Activated T-cell treated with anti-CD3 and anti-CD28 coated beads, Interleukin-2, amount 50 U/mL, for 72 hours (primary cell): ENCODE data around the gene CELF5. TPM values are rescaled to one million over a fixed set of nuclear protein-coding genes. Genes with fewer than 3 reads are reported as not detected.
"Not testable (repeated sequence)": the region's sequence is repeated elsewhere in the genome, so short reads cannot be mapped to it uniquely, and the experiment has no call there.

Experiments
- ATAC-seq, 2 donors: fragments of 150-1000 bp; cut with Tn5 transposase; replicated peaks in 1 of 2; 2 replicates each; pipeline ENCODE4 v1.10.0; 2021; ENCODE audit warnings: moderate library complexity in 2 of 2, mild to moderate bottlenecking in 1 of 2
- DNase-seq, 2 donors: peaks; one replicate each; pipeline ENCODE4 v3.0.0; 2021 to 2022; ENCODE audit warnings: mixed read lengths in 1 of 2
- H3K27ac Mint-ChIP-seq: one replicate; pipeline ENCODE4 v1.8.0; 2022; ENCODE audit warnings: mild to moderate bottlenecking, moderate library complexity, mixed read lengths
- H3K27me3 Mint-ChIP-seq: one replicate; pipeline ENCODE4 v1.8.0; 2022; ENCODE audit warnings: low read depth, mixed read lengths
- H3K36me3 Mint-ChIP-seq, 2 donors: one replicate each; pipeline ENCODE4 v1.8.0; 2022; ENCODE audit warnings: mixed read lengths in 2 of 2, mild to moderate bottlenecking in 1 of 2; ENCODE audit not compliant: insufficient read depth in 2 of 2
- H3K4me1 Mint-ChIP-seq: one replicate; pipeline ENCODE4 v1.8.0; 2022; ENCODE audit warnings: low read depth, mixed read lengths
- H3K4me3 Mint-ChIP-seq, 2 donors: one replicate each; pipeline ENCODE4 v1.8.0; 2022; ENCODE audit warnings: mild to moderate bottlenecking in 2 of 2, mixed read lengths in 2 of 2, moderate library complexity in 2 of 2
- H3K9me3 Mint-ChIP-seq, 2 donors: one replicate each; pipeline ENCODE4 v1.8.0; 2022; ENCODE audit warnings: mixed read lengths in 2 of 2
- total RNA-seq, 2 donors: library from RNA; stranded (reverse); gene quantifications; one replicate each; pipeline ENCODE4 v1.2.3, GENCODE V29; 2022

Gene CELF5
- total RNA-seq, 2 donors from 2014 or later: 0.17 to 0.42 TPM

GRCh38 chr19:3229888-3230496 lies 5.5 kb downstream of the CELF5 start:
- peaks cover 36% of the 10 kb centered on the region for H3K27me3 Mint-ChIP-seq
- no peaks in the 10 kb centered on the region for H3K36me3 Mint-ChIP-seq
- ATAC-seq: no peak
- peaks cover 0 to 3% of the 10 kb centered on the region in 2 donors for H3K9me3 Mint-ChIP-seq
- H3K4me3 Mint-ChIP-seq: no peak overlapping the region
- DNase-seq: no peak
- no peaks in the 10 kb centered on the region for H3K4me1 Mint-ChIP-seq
- H3K27ac Mint-ChIP-seq: no peak overlapping the region

GRCh38 chr19:3231288-3231687 lies 6.8 kb downstream of the CELF5 start:
- Mint-ChIP-seq H3K4me3 (no peak overlapping the region), H3K4me1 (no peaks in the 10 kb centered on the region), H3K36me3 (no peaks in the 10 kb centered on the region), H3K27me3 (peaks cover 34% of the 10 kb centered on the region), H3K9me3 (peaks cover 0 to 3% of the 10 kb centered on the region in 2 donors), H3K27ac (no peak overlapping the region)
- ATAC-seq: no peak
- no peak for DNase-seq

DNA sequence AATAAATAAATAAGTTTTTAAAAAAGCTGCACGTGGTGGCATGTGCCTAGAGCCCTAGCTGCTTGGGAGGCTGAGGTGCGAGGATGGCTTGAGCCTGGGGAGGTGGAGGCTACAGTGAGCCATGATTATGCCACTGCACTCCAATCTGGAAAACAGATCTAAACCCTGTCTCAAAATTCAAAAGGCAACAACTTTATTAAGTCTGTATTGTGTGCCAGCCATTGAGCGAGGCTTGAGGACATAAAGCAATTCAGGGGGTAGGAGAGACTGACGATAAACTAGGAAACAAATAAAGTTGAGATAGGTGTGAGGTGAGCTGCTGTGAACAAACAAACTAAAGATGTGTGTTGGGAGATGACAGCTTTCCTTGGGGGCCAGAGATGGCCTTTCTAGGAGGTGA lies 8.7 kb downstream of the CELF5 start:
- H3K9me3 Mint-ChIP-seq: peaks cover 0 to 3% of the 10 kb centered on the region in 2 donors
- H3K36me3 Mint-ChIP-seq: no peaks in the 10 kb centered on the region
- H3K27me3 Mint-ChIP-seq: peaks cover 15% of the 10 kb centered on the region
- no peaks in the 10 kb centered on the region for H3K4me1 Mint-ChIP-seq
- H3K27ac Mint-ChIP-seq: no peak overlapping the region
- ATAC-seq (no peak), DNase-seq (no peak)
- H3K4me3 Mint-ChIP-seq: no peak overlapping the region

DNA sequence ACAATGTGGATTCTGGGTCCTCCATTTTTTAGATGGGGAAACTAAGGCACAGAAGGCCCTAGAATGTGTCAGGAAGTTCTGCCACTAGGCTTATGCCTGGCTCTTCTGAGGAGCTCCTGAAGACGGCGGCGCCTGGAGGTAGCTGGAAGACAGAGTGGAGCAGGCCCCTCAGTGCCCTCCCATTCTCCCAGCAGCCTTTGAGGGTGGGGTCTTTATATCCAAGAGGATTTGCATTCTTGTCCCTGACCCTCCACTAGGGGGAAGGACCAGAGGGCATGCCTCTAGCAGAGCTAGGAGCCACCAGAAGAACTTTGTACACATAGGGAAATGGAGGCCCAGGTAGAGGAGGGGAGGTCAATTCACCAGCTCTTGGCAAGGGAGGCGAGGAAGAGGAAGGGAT lies 9.4 kb downstream of the CELF5 start:
- no peak overlapping the region for H3K4me3 Mint-ChIP-seq
- DNase-seq: no peak
- no peaks in the 10 kb centered on the region for H3K4me1 Mint-ChIP-seq
- no peak overlapping the region for H3K27ac Mint-ChIP-seq
- H3K27me3 Mint-ChIP-seq: peaks cover 13% of the 10 kb centered on the region
- H3K36me3 Mint-ChIP-seq: no peaks in the 10 kb centered on the region
- H3K9me3 Mint-ChIP-seq: peaks cover 0 to 3% of the 10 kb centered on the region in 2 donors
- no peak for ATAC-seq

- H3K27ac Mint-ChIP-seq: no peak overlapping the region
- DNase-seq (peak; percentile 25 to 41), ATAC-seq (no peak)
- H3K4me1 Mint-ChIP-seq: no peaks in the 10 kb centered on the region
- peaks cover 0 to 3% of the 10 kb centered on the region in 2 donors for H3K9me3 Mint-ChIP-seq
- no peaks in the 10 kb centered on the region for H3K36me3 Mint-ChIP-seq
- no peak overlapping the region for H3K4me3 Mint-ChIP-seq
- peaks cover 13% of the 10 kb centered on the region for H3K27me3 Mint-ChIP-seq
Measured at GRCh38 chr19:3234800-3235199, 10.3 kb downstream of the CELF5 start.

GRCh38 chr19:3235604-3236003 lies 11.1 kb downstream of the CELF5 start:
- not testable (repeated sequence) for H3K4me1 Mint-ChIP-seq, H3K4me3 Mint-ChIP-seq, H3K27ac Mint-ChIP-seq, DNase-seq, H3K9me3 Mint-ChIP-seq, H3K36me3 Mint-ChIP-seq, ATAC-seq
- peaks cover 13% of the 10 kb centered on the region for H3K27me3 Mint-ChIP-seq

- Mint-ChIP-seq H3K9me3 (peaks cover 0 to 3% of the 10 kb centered on the region in 2 donors), H3K4me3 (no peak overlapping the region), H3K36me3 (no peaks in the 10 kb centered on the region), H3K27ac (no peak overlapping the region), H3K27me3 (peaks cover 13% of the 10 kb centered on the region), H3K4me1 (no peaks in the 10 kb centered on the region)
- DNase-seq: no peak
- ATAC-seq: no peak
Measured at GRCh38 chr19:3236272-3236671, 11.8 kb downstream of the CELF5 start.

- no peaks in the 10 kb centered on the region for H3K9me3 Mint-ChIP-seq
- no peaks in the 10 kb centered on the region for H3K36me3 Mint-ChIP-seq
- H3K4me1 Mint-ChIP-seq: no peaks in the 10 kb centered on the region
- DNase-seq (no peak), ATAC-seq (no peak)
- no peak overlapping the region for H3K27ac Mint-ChIP-seq
- peaks cover 13% of the 10 kb centered on the region for H3K27me3 Mint-ChIP-seq
- no peak overlapping the region for H3K4me3 Mint-ChIP-seq
Measured at GRCh38 chr19:3238066-3238561, 13.7 kb downstream of the CELF5 start.

DNA sequence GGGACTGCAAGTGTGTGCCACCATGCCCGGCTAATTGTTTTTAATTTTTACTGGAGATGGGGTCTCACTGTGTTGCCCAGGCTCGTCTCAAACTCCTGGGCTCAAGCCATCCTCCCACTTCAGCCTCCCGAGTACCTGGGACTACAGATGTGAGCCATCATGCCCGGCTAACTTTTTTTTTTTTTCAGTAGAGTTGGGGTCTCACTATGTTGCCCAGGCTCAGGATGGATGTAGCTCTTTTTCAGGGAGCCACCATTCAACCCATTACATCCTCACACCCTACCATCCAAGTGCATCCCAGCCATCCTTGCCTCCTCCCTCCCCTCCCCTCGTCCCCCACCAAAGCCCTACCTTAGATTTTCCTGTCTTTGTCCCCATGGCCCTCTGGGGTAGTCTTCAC lies 14.9 kb downstream of the CELF5 start:
- Mint-ChIP-seq H3K27ac (no peak overlapping the region), H3K4me1 (no peaks in the 10 kb centered on the region), H3K27me3 (peaks cover 6% of the 10 kb centered on the region), H3K4me3 (no peak overlapping the region), H3K9me3 (no peaks in the 10 kb centered on the region), H3K36me3 (no peaks in the 10 kb centered on the region)
- ATAC-seq: no peak
- DNase-seq: no peak

GRCh38 chr19:3243819-3244700 lies 19.6 kb downstream of the CELF5 start:
- Mint-ChIP-seq H3K36me3 (no peaks in the 10 kb centered on the region), H3K4me1 (no peaks in the 10 kb centered on the region), H3K27me3 (peaks cover 9% of the 10 kb centered on the region), H3K4me3 (no peak overlapping the region), H3K27ac (no peak overlapping the region), H3K9me3 (no peaks in the 10 kb centered on the region)
- no peak for ATAC-seq
- peak; percentile 45 to 57 for DNase-seq

DNA sequence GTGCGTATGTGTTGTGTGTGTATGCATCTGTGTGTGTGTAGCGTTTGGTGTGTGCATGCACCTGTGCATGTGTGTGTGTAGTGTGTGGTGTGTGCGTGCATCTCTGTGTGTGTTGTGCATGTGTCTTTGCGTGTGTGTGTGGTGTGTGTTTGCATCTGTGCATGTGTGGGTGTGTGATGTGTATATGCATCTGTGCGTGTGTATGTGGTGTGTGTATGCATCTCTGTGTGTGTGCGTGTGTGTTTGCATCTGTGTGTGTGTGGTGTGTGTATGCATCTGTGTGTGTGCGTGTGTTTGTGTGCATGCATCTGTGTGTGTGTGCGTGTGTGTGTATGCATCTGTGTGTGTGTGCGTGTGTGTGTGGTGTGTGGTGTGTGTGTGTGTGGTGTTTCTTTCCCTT lies 20.6 kb downstream of the CELF5 start:
- no peak overlapping the region for H3K27ac Mint-ChIP-seq
- H3K9me3 Mint-ChIP-seq: no peaks in the 10 kb centered on the region
- no peak overlapping the region for H3K4me3 Mint-ChIP-seq
- H3K4me1 Mint-ChIP-seq: no peaks in the 10 kb centered on the region
- H3K36me3 Mint-ChIP-seq: no peaks in the 10 kb centered on the region
- H3K27me3 Mint-ChIP-seq: peaks cover 18% of the 10 kb centered on the region
- DNase-seq (no peak), ATAC-seq (no peak)

- no peak for ATAC-seq
- Mint-ChIP-seq H3K4me3 (no peak overlapping the region), H3K9me3 (peaks cover 0 to 2% of the 10 kb centered on the region in 2 donors), H3K27me3 (peaks cover 28% of the 10 kb centered on the region), H3K27ac (no peak overlapping the region), H3K4me1 (no peaks in the 10 kb centered on the region), H3K36me3 (peaks cover 1 to 2% of the 10 kb centered on the region in 2 donors)
- no peak for DNase-seq
Measured at GRCh38 chr19:3248728-3249326, 24.4 kb downstream of the CELF5 start.

DNA sequence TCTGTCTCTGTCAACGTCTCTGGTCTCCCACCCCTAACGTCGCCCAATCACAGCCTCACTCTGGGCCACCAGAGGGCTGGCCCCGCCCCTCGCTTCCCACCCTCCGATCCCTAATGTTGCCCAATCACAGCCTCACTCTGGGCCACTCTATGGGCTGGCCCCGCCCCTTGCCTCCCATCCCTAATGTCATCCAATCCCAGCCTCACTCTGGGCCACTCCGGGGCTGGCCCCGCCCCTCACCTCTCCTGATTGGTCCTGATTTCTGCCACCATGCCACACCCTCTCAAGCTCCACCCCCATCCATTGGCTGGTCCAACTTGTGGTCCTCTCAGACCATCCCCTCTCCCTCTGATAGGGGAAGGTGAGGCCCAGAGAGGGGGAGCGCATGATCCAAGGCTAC lies 24.9 kb downstream of the CELF5 start:
- peaks cover 2 to 6% of the 10 kb centered on the region in 2 donors for H3K9me3 Mint-ChIP-seq
- no peak overlapping the region for H3K27ac Mint-ChIP-seq
- no peak for ATAC-seq
- no peaks in the 10 kb centered on the region for H3K4me1 Mint-ChIP-seq
- H3K4me3 Mint-ChIP-seq: no peak overlapping the region
- DNase-seq: no peak
- H3K36me3 Mint-ChIP-seq: peaks cover 1 to 2% of the 10 kb centered on the region in 2 donors
- peaks cover 30% of the 10 kb centered on the region for H3K27me3 Mint-ChIP-seq
